NCI-H748 (cell line): ENCODE measurements around the gene ISG20L2.

ENCODE experiments used
- DNase-seq: peaks from one replicate; lab custom pipeline; 2025; ENCODE audit not compliant: unreplicated experiment; lab: John Stamatoyannopoulos, UW

ISG20L2 gene

GRCh38 chr1:156754219-156754618 lies 25.7 kb upstream of the ISG20L2 start:
- DNase-seq, result peak; percentile 28

GRCh38 chr1:156752843-156753482 lies 24.4 kb upstream of the ISG20L2 start:
- DNase-seq, result no peak

- DNase-seq, result peak; percentile 97
Observed at GRCh38 chr1:156751757-156752481, 23.4 kb upstream of the ISG20L2 start.

GRCh38 chr1:156751451-156751756 lies 22.8 kb upstream of the ISG20L2 start, which contains the start of gene HDGF:
Gene HDGF, minus strand, starts transcription at chr1:156751675. Its CDS starts 246 bp downstream, at chr1:156751429.
- DNase-seq, result no peak

- peak; percentile 56 for DNase-seq
Observed at GRCh38 chr1:156750711-156751450, 22.3 kb upstream of the ISG20L2 start.

- peak; percentile 60 for DNase-seq
Observed at GRCh38 chr1:156750191-156750672, 21.7 kb upstream of the ISG20L2 start.

GRCh38 chr1:156749419-156750118 lies 21.0 kb upstream of the ISG20L2 start:
- DNase-seq, result no peak

GRCh38 chr1:156748670-156749418 lies 20.3 kb upstream of the ISG20L2 start:
- DNase-seq, result peak; percentile 22

- DNase-seq, result no peak
Observed at GRCh38 chr1:156747742-156748669, 19.4 kb upstream of the ISG20L2 start.

- DNase-seq, result peak; percentile 84
Observed at GRCh38 chr1:156746728-156747631, 18.4 kb upstream of the ISG20L2 start.

GRCh38 chr1:156746406-156746727 lies 17.8 kb upstream of the ISG20L2 start:
- no peak for DNase-seq

- DNase-seq, result no peak
Observed at GRCh38 chr1:156745881-156746280, 17.3 kb upstream of the ISG20L2 start.

- no peak for DNase-seq
Observed at GRCh38 chr1:156744786-156745419, 16.3 kb upstream of the ISG20L2 start.

- DNase-seq, result no peak
Observed at GRCh38 chr1:156744344-156744743, 15.8 kb upstream of the ISG20L2 start.

GRCh38 chr1:156743367-156744302 lies 15.1 kb upstream of the ISG20L2 start:
- DNase-seq, result no peak

- DNase-seq, result no peak
Observed at GRCh38 chr1:156742801-156743200, 14.2 kb upstream of the ISG20L2 start.

- DNase-seq, result no peak
Observed at GRCh38 chr1:156742017-156742416, 13.5 kb upstream of the ISG20L2 start.
